ENCODE data around the gene FBRSL1. TPM values are rescaled to one million over a fixed set of nuclear protein-coding genes. Genes with fewer than 3 reads are reported as not detected.

FBRSL1 gene
- total and polyA plus RNA-seq, 2 of the 8 experiments (the other 6 are each of a cell fraction or from before 2014, with no cell fraction given): 18.4 to 109 TPM

GRCh38 chr12:132525833-132526455 lies 36.0 kb downstream of the FBRSL1 start:
- Histone ChIP-seq H4K5ac (ENCODE audit: insufficient read length, low read depth, low read length) (no peak overlapping the region), H3K79me2 (ENCODE audit: control insufficient read depth in 1 of 2, insufficient read depth in 2 of 2, low read length in 2 of 2) (no peaks in the 10 kb centered on the region), H4K91ac (replicated peaks; ENCODE audit: insufficient read length, low read length) (no peak overlapping the region), H2BK120ac (replicated peaks; ENCODE audit: low read depth, low read length) (no peak overlapping the region), H2BK5ac (ENCODE audit: low read depth, low read length) (no peak overlapping the region), H3K4me1 (replicated peaks in 1 of 4; ENCODE audit: control insufficient read depth in 3 of 4, insufficient read depth in 4 of 4, low read length in 3 of 4) (peaks cover 0 to 15% (median 11%) of the 10 kb centered on the region in 4 experiments; a peak in 6 of 7 replicates), H2AFZ (ENCODE audit: low read length) (no peak overlapping the region), H4K20me1 (replicated peaks in 1 of 2; ENCODE audit: control insufficient read depth in 1 of 2, insufficient read depth in 2 of 2, low read length in 2 of 2) (peaks cover 4 to 22% of the 10 kb centered on the region in 2 experiments), H3K27ac (ENCODE audit: low read depth, low read length) (no peak overlapping the region), H3K56ac (replicated peaks; ENCODE audit: insufficient read length, low read depth, low read length) (no peak overlapping the region), H3K4me2 (ENCODE audit: insufficient read depth in 1 of 2, low read depth in 2 of 2, low read length in 2 of 2) (peak overlapping the region in 1 of 2 experiments; percentile 27; a peak in 2 of 4 replicates), H3K14ac (ENCODE audit: insufficient read length) (no peak overlapping the region), H2BK12ac (ENCODE audit: low read depth, low read length) (no peak overlapping the region), H3K79me1 (ENCODE audit: low read depth, low read length) (no peaks in the 10 kb centered on the region; the same call in 1 of the 2 replicates), H3K4ac (replicated peaks; ENCODE audit: insufficient read length, low read depth, low read length) (no peak overlapping the region), H2BK15ac (ENCODE audit: low read length) (no peak overlapping the region), H3K4me3 (ENCODE audit: extremely low read depth in 1 of 4, insufficient read depth in 2 of 4, low read depth in 3 of 4, low read length in 4 of 4) (peak overlapping the region in 1 of 4 experiments; percentile 29; a peak in 1 of 8 replicates), H3K23me2 (ENCODE audit: low read depth, low read length) (no peaks in the 10 kb centered on the region), H3K36me3 (ENCODE audit: control insufficient read depth in 2 of 4, insufficient read depth in 4 of 4, low read length in 3 of 4) (no peaks in the 10 kb centered on the region), H3K9ac (replicated peaks in 1 of 4; ENCODE audit: extremely low read depth in 1 of 4, low read depth in 3 of 4, low read length in 3 of 4) (no peak overlapping the region), H3K27me3 (replicated peaks in 1 of 4; ENCODE audit: control insufficient read depth in 3 of 4, extremely low read depth in 1 of 4, insufficient read depth in 3 of 4, low read length in 3 of 4) (peaks cover 0 to 23% (median 22%) of the 10 kb centered on the region in 4 experiments; a peak in 5 of 7 replicates), H3K9me3 (ENCODE audit: insufficient read depth in 2 of 2, low read depth in 1 of 2, low read length in 1 of 2) (peaks cover under 1 to 13% of the 10 kb centered on the region in 2 experiments; a peak in 3 of 4 replicates), H3K23ac (ENCODE audit: insufficient read length) (no peak overlapping the region), H4K8ac (ENCODE audit: extremely low read depth, insufficient read depth, low read length) (no peak overlapping the region; the same call in 1 of the 2 replicates), H2AK5ac (ENCODE audit: low read depth, low read length) (no peak overlapping the region), H3K18ac (ENCODE audit: extremely low read depth, low read length) (peak overlapping the region; percentile 48; the same call in 1 of the 2 replicates), H2BK20ac (ENCODE audit: low read length) (no peak overlapping the region)
- DNase-seq (ENCODE audit: low read depth in 1 of 2, low spot score in 2 of 2) (no peak), FAIRE-seq (no peak)
- ChIA-PET CTCF (ENCODE audit: partially characterized antibody) (interaction anchor here (0.8 to 8.6 kb wide), 15 partner anchors 10 to 197 kb away, joined by 3 to 83 read pairs (median 4); no protein-coding TSS in a partner anchor), POLR2A (ENCODE audit: partially characterized antibody) (interaction anchor here (0.9 to 1.4 kb wide), 4 partner anchors 9 to 35 kb away, joined by 3 read pairs; no protein-coding TSS in a partner anchor)
- 79% methylated on average over 23 of the region's 28 CpGs; no CpG with 5 or more reads in 1 of the 2 experiments for WGBS, 2 experiments (ENCODE audit: extremely low coverage in 1 of 2, insufficient coverage in 1 of 2, insufficient read length in 1 of 2, insufficient replicate concordance in 2 of 2, low coverage in 1 of 2, low lambda C conversion rate in 2 of 2, missing lambda C conversion rate in 1 of 2)
- TF ChIP-seq RXRA (IDR thresholded peaks at IDR 0.05; ENCODE audit: insufficient read depth, low read depth, low read length) (no peak), BACH1 (IDR thresholded peaks at IDR 0.05; ENCODE audit: low read length) (no peak), SIRT6 (IDR thresholded peaks at IDR 0.05; ENCODE audit: low read length) (no peak)
